GM23338 (cell line): ENCODE measurements around the gene MRPL1. TPM values are rescaled to one million over a fixed set of nuclear protein-coding genes. Genes with fewer than 3 reads are reported as not detected.

ENCODE experiments used
- ATAC-seq: fragments of 200-7000 bp; cut with Tn5 transposase; 3 replicates; pipeline ENCODE4 v1.9.1; 2020
- DNase-seq: peaks from one replicate; pipeline ENCODE4 v3.0.0-alpha.2; 2015; ENCODE audit warnings: low spot score
- H2AFZ ChIP-seq: fragments of 200-600 bp; sonication (generic); 2 replicates; pipeline ENCODE4 v1.8.0; 2016; ENCODE audit warnings: antibody characterized with exemption, mild to moderate bottlenecking, moderate library complexity
- H3F3A ChIP-seq: fragments of 200-600 bp; sonication (generic); replicated peaks from 2 replicates; pipeline ENCODE4 v1.8.0; 2017; ENCODE audit warnings: antibody characterized with exemption, mixed run types, low read depth
- H3K27ac ChIP-seq: fragments of 200-600 bp; sonication (generic); 2 replicates; pipeline ENCODE4 v1.6.1; 2016; ENCODE audit warnings: low read depth
- H3K27me3 ChIP-seq: fragments of 200-600 bp; sonication (generic); 2 replicates; pipeline ENCODE4 v1.8.0; 2016; ENCODE audit warnings: mild to moderate bottlenecking, mixed run types, moderate library complexity; ENCODE audit not compliant: insufficient read depth
- H3K36me3 ChIP-seq: fragments of 200-600 bp; sonication (generic); 2 replicates; pipeline ENCODE4 v1.8.0; 2016; ENCODE audit warnings: mild to moderate bottlenecking; ENCODE audit not compliant: insufficient read depth
- H3K4me1 ChIP-seq: fragments of 200-600 bp; sonication (generic); 2 replicates; pipeline ENCODE4 v1.8.0; 2016; ENCODE audit warnings: mild to moderate bottlenecking, moderate library complexity; ENCODE audit not compliant: insufficient read depth
- H3K4me2 ChIP-seq: fragments of 200-600 bp; sonication (generic); 2 replicates; pipeline ENCODE4 v1.7.1; 2017; ENCODE audit warnings: mixed run types
- H3K4me3 ChIP-seq: fragments of 200-600 bp; sonication (generic); 2 replicates; pipeline ENCODE4 v1.6.1; 2016; ENCODE audit warnings: mixed run types
- H3K79me2 ChIP-seq: fragments of 200-600 bp; sonication (generic); replicated peaks from 2 replicates; pipeline ENCODE4 v1.8.0; 2017; ENCODE audit warnings: mild to moderate bottlenecking; ENCODE audit not compliant: insufficient read depth
- H3K9me2 ChIP-seq: fragments of 200-600 bp; sonication (generic); 2 replicates; pipeline ENCODE4 v1.8.0; 2017; ENCODE audit not compliant: insufficient read depth
- H4K20me1 ChIP-seq: fragments of 200-600 bp; sonication (generic); replicated peaks from 2 replicates; pipeline ENCODE4 v1.8.0; 2017; ENCODE audit warnings: mild to moderate bottlenecking; ENCODE audit not compliant: insufficient read depth
- H3K27ac Mint-ChIP-seq: 2 replicates; pipeline ENCODE4 v1.8.0; 2020; ENCODE audit warnings: inconsistent platforms, mild to moderate bottlenecking, moderate library complexity, mixed read lengths
- H3K27me3 Mint-ChIP-seq: 3 replicates; pipeline ENCODE4 v1.8.0; 2022; ENCODE audit warnings: low read depth, mild to moderate bottlenecking, moderate library complexity, mixed read lengths, inconsistent platforms; ENCODE audit not compliant: insufficient read depth, poor library complexity
- H3K36me3 Mint-ChIP-seq: 3 replicates; pipeline ENCODE4 v1.8.0; 2021; ENCODE audit warnings: low read depth, mild to moderate bottlenecking, inconsistent platforms, moderate library complexity, mixed read lengths
- H3K4me1 Mint-ChIP-seq: 3 replicates; pipeline ENCODE4 v1.8.0; 2020; ENCODE audit warnings: mild to moderate bottlenecking, inconsistent platforms, mixed read lengths
- H3K4me3 Mint-ChIP-seq: 3 replicates; pipeline ENCODE4 v1.8.0; 2021; ENCODE audit warnings: moderate library complexity, mild to moderate bottlenecking, inconsistent platforms, mixed read lengths
- H3K9me3 Mint-ChIP-seq: 3 replicates; pipeline ENCODE4 v1.8.0; 2020; ENCODE audit warnings: moderate library complexity, mild to moderate bottlenecking, inconsistent platforms, mixed read lengths
- CREB1 ChIP-seq: fragments of 250-450 bp; sonication (Bioruptor Pico); IDR thresholded peaks from 2 replicates; pipeline ENCODE4 v1.5.0; 2020; ENCODE audit warnings: low read depth, mild to moderate bottlenecking, moderate library complexity
- EZH2 ChIP-seq: fragments of 200-600 bp; sonication (generic); IDR thresholded peaks from one replicate; pipeline ENCODE4 v1.8.0; 2017; ENCODE audit warnings: antibody characterized with exemption, mild to moderate bottlenecking, low read depth; ENCODE audit not compliant: unreplicated experiment
- EZH2phosphoT487 ChIP-seq: fragments of 200-600 bp; sonication (generic); IDR thresholded peaks from one replicate; pipeline ENCODE4 v1.8.1; 2018; ENCODE audit warnings: antibody characterized with exemption; ENCODE audit not compliant: unreplicated experiment
- JUNB ChIP-seq: IDR thresholded peaks from one replicate; pipeline ENCODE4 v1.6.1; 2016; ENCODE audit warnings: antibody characterized with exemption; ENCODE audit not compliant: unreplicated experiment
- NANOG ChIP-seq: IDR thresholded peaks from 2 replicates; pipeline ENCODE4 v1.6.1; 2016; ENCODE audit warnings: antibody characterized with exemption, borderline replicate concordance
- POLR2AphosphoS5 ChIP-seq: IDR thresholded peaks from 2 replicates; pipeline ENCODE4 v1.6.1; 2016; ENCODE audit warnings: antibody characterized with exemption, low read depth
- REST ChIP-seq: IDR thresholded peaks from one replicate; pipeline ENCODE4 v1.6.1; 2018; ENCODE audit warnings: antibody characterized with exemption; ENCODE audit not compliant: unreplicated experiment
- STAT1 ChIP-seq: IDR thresholded peaks from one replicate; pipeline ENCODE4 v1.6.1; 2016; ENCODE audit warnings: antibody characterized with exemption; ENCODE audit not compliant: unreplicated experiment
- ZNF114 ChIP-seq: fragments of 250-450 bp; sonication (Bioruptor Pico); IDR thresholded peaks from 2 replicates; pipeline ENCODE4 v1.5.0; 2020; ENCODE audit warnings: mild to moderate bottlenecking, moderate library complexity
- ZNF331 ChIP-seq: fragments of 250-450 bp; sonication (Bioruptor Pico); IDR thresholded peaks from 2 replicates; pipeline ENCODE4 v1.5.0; 2020; ENCODE audit warnings: low read depth, mild to moderate bottlenecking, moderate library complexity
- ZNF462 ChIP-seq: fragments of 250-450 bp; sonication (Bioruptor Pico); IDR thresholded peaks from 2 replicates; pipeline ENCODE4 v1.5.0; 2020; ENCODE audit warnings: mild to moderate bottlenecking, moderate library complexity
- long read RNA-seq: library from polyadenylated mRNA; unstranded; transcript quantifications from one replicate; pipeline ENCODE4 v2.0.0, GENCODE V29; 2020; ENCODE audit not compliant: unreplicated experiment
- polyA plus RNA-seq: library from polyadenylated mRNA; unstranded; fragments of >200 nt; fragmentation: Nextera tagmentation; extraction: Ambion mirVana; gene quantifications from 2 replicates; pipeline ENCODE4 v1.2.1, GENCODE V29; 2016
- total RNA-seq: library from RNA; depleted of rRNA; stranded (reverse); fragments of >200 nt; shearing (Covaris generic); gene quantifications from 2 replicates; pipeline ENCODE4 v1.2.3, GENCODE V29; 2014; rRNA removed
- TF ChIP-seq, protein P1 (sequence below): IDR thresholded peaks from 2 replicates; pipeline ENCODE4 v1.6.1; 2016; ENCODE audit warnings: antibody characterized with exemption
- TF ChIP-seq, protein P2 (sequence below), 2 experiments: fragments of 200-600 bp in 1 of 2; sonication (generic) in 1 of 2; conservative IDR thresholded peaks; 2 replicates each; pipeline versions ENCODE4 v1.5.1 to v1.6.1; 2016 to 2017; ENCODE audit warnings: antibody characterized with exemption in 2 of 2, low read depth in 2 of 2, mild to moderate bottlenecking in 2 of 2, moderate library complexity in 1 of 2

MRPL1 gene
- total RNA-seq (29.2 and 64.4 TPM in 2 replicates), polyA plus RNA-seq (45.7 and 46.5 TPM in 2 replicates)
- long read RNA-seq, transcript MRPL1-201 (9 exons, 1,490 nt) = major isoform, 13 of 14 reads
- long read RNA-seq, partial matches to known transcripts = 0 of 14 reads
- long read RNA-seq, other reads (novel, unspliced or antisense) = 1 of 14 reads

DNA sequence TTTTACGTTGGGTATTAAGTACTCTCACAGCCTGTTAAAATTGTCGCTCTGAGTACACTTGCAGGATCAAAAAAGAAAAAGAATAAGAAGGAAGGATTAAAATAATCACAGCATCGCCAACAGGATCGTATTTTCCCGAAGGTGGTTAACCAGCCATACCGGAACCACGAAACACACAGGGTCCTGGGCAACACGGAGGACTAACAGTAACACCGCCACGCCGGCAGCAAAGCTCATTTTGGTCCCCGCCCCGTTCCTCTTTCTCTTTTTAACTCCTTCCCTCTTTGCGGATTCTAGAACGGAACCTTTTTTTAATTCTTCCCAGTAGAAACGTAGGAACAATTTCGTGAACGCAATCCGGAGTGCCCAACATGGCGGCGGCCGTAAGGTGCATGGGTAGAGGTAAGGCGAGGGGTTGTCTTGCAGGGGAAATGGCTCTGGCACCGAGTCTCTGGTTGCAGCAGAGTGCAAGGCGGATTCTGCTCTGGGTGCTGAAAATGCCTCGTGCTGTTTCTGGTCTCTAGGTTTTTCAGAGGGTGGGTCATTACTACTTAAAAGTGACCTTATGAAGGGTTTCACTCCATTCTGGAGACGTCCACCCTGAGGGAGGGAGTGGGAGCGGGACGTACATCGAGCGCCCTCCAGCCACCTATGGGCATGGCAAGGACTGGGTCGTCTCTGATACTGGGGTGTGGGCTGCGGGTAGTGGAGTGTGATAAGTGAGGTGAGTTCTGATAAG, at the start of gene MRPL1:
TSS of gene MRPL1 (plus strand) at position 353 of the 739 bp plus-strand sequence. CDS start at position 372, 19 bp downstream.
- Histone ChIP-seq H3K4me3 (peak within 1 kb of the TSS; percentile 70), H3K27ac (peak within 1 kb of the TSS; percentile 97), H3K27me3 (no peaks in the 10 kb centered on the region), H3K4me2 (peak within 1 kb of the TSS; percentile 77), H2AFZ (peak within 1 kb of the TSS; percentile 34; the same call in 1 of the 2 replicates), H3K9me2 (no peaks in the 10 kb centered on the region), H3K4me1 (0 out of 2 replicates have a peak, but pooled peaks cover 6% of the 10 kb centered on the region), H3F3A (no peaks in the 10 kb centered on the region), H3K79me2 (peaks cover 44% of the 10 kb centered on the region), H4K20me1 (peaks cover 6% of the 10 kb centered on the region; the same call in 1 of the 2 replicates), H3K36me3 (no peaks in the 10 kb centered on the region)
- ATAC-seq = peak; percentile 95
- peak; percentile 81 for TF ChIP-seq CREB1
- no peak for TF ChIP-seq EZH2
- TF ChIP-seq NANOG = 0 out of 2 replicates have a peak, but pooled peaks have one; percentile 7
- no peak for TF ChIP-seq STAT1
- TF ChIP-seq ZNF462 (CRISPR knock-in tag) = no peak
- no peak for TF ChIP-seq EZH2phosphoT487
- TF ChIP-seq ZNF114 (CRISPR knock-in tag) = 0 out of 2 replicates have a peak, but pooled peaks have one; percentile 70
- TF ChIP-seq, protein P1, sequence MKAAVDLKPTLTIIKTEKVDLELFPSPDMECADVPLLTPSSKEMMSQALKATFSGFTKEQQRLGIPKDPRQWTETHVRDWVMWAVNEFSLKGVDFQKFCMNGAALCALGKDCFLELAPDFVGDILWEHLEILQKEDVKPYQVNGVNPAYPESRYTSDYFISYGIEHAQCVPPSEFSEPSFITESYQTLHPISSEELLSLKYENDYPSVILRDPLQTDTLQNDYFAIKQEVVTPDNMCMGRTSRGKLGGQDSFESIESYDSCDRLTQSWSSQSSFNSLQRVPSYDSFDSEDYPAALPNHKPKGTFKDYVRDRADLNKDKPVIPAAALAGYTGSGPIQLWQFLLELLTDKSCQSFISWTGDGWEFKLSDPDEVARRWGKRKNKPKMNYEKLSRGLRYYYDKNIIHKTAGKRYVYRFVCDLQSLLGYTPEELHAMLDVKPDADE = peak; percentile 78
- TF ChIP-seq POLR2AphosphoS5 = peak; percentile 82
- TF ChIP-seq JUNB = no peak
- no peak for TF ChIP-seq ZNF331 (CRISPR knock-in tag)
- peak; percentile 24 for TF ChIP-seq REST
- TF ChIP-seq, protein P2, sequence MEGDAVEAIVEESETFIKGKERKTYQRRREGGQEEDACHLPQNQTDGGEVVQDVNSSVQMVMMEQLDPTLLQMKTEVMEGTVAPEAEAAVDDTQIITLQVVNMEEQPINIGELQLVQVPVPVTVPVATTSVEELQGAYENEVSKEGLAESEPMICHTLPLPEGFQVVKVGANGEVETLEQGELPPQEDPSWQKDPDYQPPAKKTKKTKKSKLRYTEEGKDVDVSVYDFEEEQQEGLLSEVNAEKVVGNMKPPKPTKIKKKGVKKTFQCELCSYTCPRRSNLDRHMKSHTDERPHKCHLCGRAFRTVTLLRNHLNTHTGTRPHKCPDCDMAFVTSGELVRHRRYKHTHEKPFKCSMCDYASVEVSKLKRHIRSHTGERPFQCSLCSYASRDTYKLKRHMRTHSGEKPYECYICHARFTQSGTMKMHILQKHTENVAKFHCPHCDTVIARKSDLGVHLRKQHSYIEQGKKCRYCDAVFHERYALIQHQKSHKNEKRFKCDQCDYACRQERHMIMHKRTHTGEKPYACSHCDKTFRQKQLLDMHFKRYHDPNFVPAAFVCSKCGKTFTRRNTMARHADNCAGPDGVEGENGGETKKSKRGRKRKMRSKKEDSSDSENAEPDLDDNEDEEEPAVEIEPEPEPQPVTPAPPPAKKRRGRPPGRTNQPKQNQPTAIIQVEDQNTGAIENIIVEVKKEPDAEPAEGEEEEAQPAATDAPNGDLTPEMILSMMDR (conservative IDR thresholded peaks at IDR 0.05; ENCODE audit: low read depth in 2 of 2) = peak; percentile 18 to 51; a peak in 2 of 4 replicates
- H3K4me1 Mint-ChIP-seq = peaks cover 17% of the 10 kb centered on the region
- peak within 1 kb of the TSS; percentile 93 for H3K4me3 Mint-ChIP-seq
- peaks cover 17% of the 10 kb centered on the region for H3K36me3 Mint-ChIP-seq
- H3K27ac Mint-ChIP-seq = peak within 1 kb of the TSS; percentile 99
- peak; percentile 98 for DNase-seq
- no peaks in the 10 kb centered on the region; the same call in 2 of the 3 replicates for H3K9me3 Mint-ChIP-seq
- peaks cover 8% of the 10 kb centered on the region for H3K27me3 Mint-ChIP-seq
